ENCODE results near the gene EMX1.

Gene EMX1

GRCh38 chr2:72961036-72961720 lies 43.9 kb downstream of the EMX1 start:
- DNase-seq = no peak

- no peak for DNase-seq
Measured at GRCh38 chr2:72961853-72962468, 44.6 kb downstream of the EMX1 start.

GRCh38 chr2:72962911-72963310 lies 45.6 kb downstream of the EMX1 start:
- no peak for DNase-seq

- DNase-seq = no peak
Measured at GRCh38 chr2:72963423-72964145, 46.3 kb downstream of the EMX1 start.

GRCh38 chr2:72964146-72964525 lies 46.8 kb downstream of the EMX1 start:
- no peak for DNase-seq

- DNase-seq = no peak
Measured at GRCh38 chr2:72965016-72965415, 47.7 kb downstream of the EMX1 start.

GRCh38 chr2:72965770-72966450 lies 48.6 kb downstream of the EMX1 start:
- DNase-seq = no peak

- DNase-seq = no peak
Measured at GRCh38 chr2:72968286-72968685, 51.0 kb downstream of the EMX1 start.

GRCh38 chr2:72969706-72970105 lies 52.4 kb downstream of the EMX1 start:
- DNase-seq = no peak

- no peak for DNase-seq
Measured at GRCh38 chr2:72971036-72971435, 53.7 kb downstream of the EMX1 start.

GRCh38 chr2:72972352-72973136 lies 55.2 kb downstream of the EMX1 start:
- no peak for DNase-seq

- DNase-seq = no peak
Measured at GRCh38 chr2:72973137-72973535, 55.8 kb downstream of the EMX1 start.

- peak; percentile 21 for DNase-seq
Measured at GRCh38 chr2:72973566-72974435, 56.5 kb downstream of the EMX1 start.

- DNase-seq = no peak
Measured at GRCh38 chr2:72974436-72974754, 57.1 kb downstream of the EMX1 start.

GRCh38 chr2:72975017-72975416 lies 57.7 kb downstream of the EMX1 start:
- DNase-seq = no peak

GRCh38 chr2:72979896-72980295 lies 62.6 kb downstream of the EMX1 start:
- peak; percentile 74 for DNase-seq

GRCh38 chr2:72980535-72981217 lies 63.4 kb downstream of the EMX1 start:
- no peak for DNase-seq

- no peak for DNase-seq
Measured at GRCh38 chr2:72981536-72981935, 64.2 kb downstream of the EMX1 start.

GRCh38 chr2:72982219-72982618 lies 64.9 kb downstream of the EMX1 start:
- no peak for DNase-seq

GRCh38 chr2:72982781-72983499 lies 65.6 kb downstream of the EMX1 start:
- DNase-seq = no peak
